ENCODE measurements around the gene ITGA4.

The ITGA4 gene

DNA sequence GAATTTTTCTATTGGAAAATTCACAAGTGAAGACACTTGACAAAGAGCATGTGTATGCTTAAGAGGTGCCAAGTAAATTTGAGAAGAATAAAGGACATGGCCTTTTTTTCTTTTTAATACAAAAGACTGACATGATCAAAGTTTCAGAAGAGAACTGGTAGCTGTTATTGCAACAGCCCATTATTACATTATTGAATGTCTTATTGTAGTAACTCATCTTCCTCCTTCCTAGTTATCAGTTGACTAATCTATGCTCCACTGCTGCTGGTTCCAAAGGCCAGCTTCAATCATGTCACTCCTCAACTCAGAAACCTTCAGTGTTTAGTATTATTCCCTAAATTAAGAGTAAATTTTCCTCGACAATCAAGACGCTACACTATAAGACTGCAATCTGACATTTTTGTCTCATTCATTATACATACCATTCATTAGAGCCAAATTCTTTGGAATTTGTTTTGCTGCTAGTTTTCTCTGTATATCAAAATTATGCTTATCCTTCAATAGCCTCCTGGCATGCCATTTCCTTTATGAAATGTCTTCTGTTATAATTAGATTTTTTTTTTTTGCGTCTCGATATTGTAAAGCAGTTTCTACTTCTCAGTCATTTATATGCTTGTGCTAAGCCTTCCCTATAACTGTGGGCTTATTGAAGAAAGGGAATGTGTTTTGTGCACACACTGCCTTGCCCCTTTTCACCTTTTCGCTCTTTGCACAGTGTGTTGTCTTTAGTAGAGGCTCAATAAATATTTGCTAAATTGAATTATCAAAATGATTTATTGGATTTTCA is 27.9 kb downstream of the ITGA4 start:
- Mint-ChIP-seq H3K27ac (ENCODE audit: low read depth) (peak overlapping the region; percentile 13), H3K9me3 (no peaks in the 10 kb centered on the region), H3K4me1 (peaks cover 41% of the 10 kb centered on the region), H3K27me3 (no peaks in the 10 kb centered on the region), H3K4me3 (no peak overlapping the region), H3K36me3 (ENCODE audit: insufficient read depth) (peaks cover 81% of the 10 kb centered on the region)
- no peak for DNase-seq (ENCODE audit: low spot score in 2 of 2)
- no peak for ATAC-seq (replicated peaks; ENCODE audit: extremely low read depth, poor library complexity, severe bottlenecking)

DNA sequence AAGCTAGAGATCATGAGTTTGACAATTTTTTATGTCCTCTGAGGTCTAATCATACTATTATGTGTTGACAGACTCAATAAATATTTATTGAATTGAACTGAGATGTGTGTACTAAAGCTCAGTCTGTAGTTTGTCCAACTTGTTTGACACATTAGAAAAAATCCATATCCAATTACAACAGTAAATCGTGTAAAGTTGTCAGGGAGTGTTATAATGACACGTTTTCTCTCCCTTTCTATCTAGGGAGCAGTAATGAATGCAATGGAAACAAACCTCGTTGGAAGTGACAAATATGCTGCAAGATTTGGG is 28.4 kb downstream of the ITGA4 start:
- DNase-seq (ENCODE audit: low spot score in 2 of 2) = no peak
- Mint-ChIP-seq H3K27me3 (no peaks in the 10 kb centered on the region), H3K4me1 (peaks cover 46% of the 10 kb centered on the region), H3K36me3 (ENCODE audit: insufficient read depth) (peaks cover 82% of the 10 kb centered on the region), H3K27ac (ENCODE audit: low read depth) (peak overlapping the region; percentile 13), H3K9me3 (no peaks in the 10 kb centered on the region), H3K4me3 (no peak overlapping the region)
- ATAC-seq (replicated peaks; ENCODE audit: extremely low read depth, poor library complexity, severe bottlenecking) = no peak

DNA sequence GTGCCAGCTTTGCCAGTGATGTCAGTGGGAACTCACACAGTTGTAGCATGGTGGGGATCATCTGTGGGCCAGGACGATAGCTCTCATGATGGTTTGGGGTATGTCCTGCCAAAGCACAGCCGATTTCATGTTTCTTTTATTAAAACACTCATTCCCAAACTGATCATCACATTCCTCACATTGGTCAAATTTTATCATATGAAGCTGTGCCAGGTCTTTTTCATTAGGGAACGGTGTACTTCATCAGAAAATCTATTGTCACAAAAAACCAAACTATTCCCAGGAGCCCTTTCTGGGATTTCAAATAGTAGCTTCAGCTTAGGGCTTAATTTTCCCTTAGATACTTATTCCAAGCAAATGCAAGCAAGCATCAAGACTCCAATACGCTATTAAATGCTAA is 42.0 kb downstream of the ITGA4 start:
- H3K4me3 Mint-ChIP-seq = no peak overlapping the region
- H3K4me1 Mint-ChIP-seq = no peaks in the 10 kb centered on the region
- no peak for DNase-seq (ENCODE audit: low spot score in 2 of 2)
- H3K9me3 Mint-ChIP-seq = no peaks in the 10 kb centered on the region
- no peak overlapping the region for H3K27ac Mint-ChIP-seq (ENCODE audit: low read depth)
- no peak for ATAC-seq (replicated peaks; ENCODE audit: extremely low read depth, poor library complexity, severe bottlenecking)
- no peaks in the 10 kb centered on the region for H3K27me3 Mint-ChIP-seq
- peaks cover 50% of the 10 kb centered on the region for H3K36me3 Mint-ChIP-seq (ENCODE audit: insufficient read depth)

DNA sequence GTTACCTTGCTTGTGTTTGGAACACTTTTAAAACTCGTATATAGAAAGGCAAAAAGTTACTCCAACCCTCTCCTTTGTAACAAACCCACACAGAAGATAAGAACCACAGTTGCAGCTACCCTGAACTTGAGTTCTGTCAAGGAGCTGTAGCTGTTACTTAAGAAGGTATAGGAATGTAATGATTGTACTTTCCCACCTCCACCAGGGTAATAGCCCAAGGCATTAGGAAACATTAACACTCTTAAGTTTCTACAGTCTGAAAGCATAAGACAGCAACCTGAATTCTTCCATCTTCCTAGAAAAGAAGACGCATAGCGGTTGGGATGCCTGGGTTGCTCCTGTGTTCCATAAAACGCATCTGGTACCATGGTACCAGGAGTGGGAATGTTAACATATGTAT is 43.0 kb downstream of the ITGA4 start:
- Mint-ChIP-seq H3K27me3 (no peaks in the 10 kb centered on the region), H3K4me3 (no peak overlapping the region), H3K36me3 (ENCODE audit: insufficient read depth) (peaks cover 43% of the 10 kb centered on the region)

DNA sequence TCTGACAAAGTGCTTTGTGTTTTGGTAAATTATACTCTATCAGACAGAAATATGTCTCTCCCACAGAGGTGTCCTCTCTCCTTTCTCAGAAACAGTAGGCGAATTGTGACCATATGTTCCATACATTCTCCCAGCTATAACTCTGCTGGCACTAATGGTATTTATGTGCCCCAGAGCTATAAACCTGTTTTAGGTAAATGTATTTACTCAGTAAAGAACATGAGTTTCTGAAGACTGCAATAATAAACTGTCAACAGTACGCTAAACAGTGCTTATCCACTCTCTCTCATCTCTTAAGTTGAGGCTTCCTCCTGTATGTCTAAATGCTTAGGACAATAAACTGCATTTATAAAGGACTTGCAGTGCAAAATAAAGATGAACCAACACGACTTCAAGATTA is 58.5 kb downstream of the ITGA4 start:
- H3K27ac Mint-ChIP-seq (ENCODE audit: low read depth) = no peak overlapping the region
- no peaks in the 10 kb centered on the region for H3K27me3 Mint-ChIP-seq
- H3K4me1 Mint-ChIP-seq = peaks cover 58% of the 10 kb centered on the region
- no peaks in the 10 kb centered on the region for H3K9me3 Mint-ChIP-seq
- peaks cover 62% of the 10 kb centered on the region for H3K36me3 Mint-ChIP-seq (ENCODE audit: insufficient read depth)
- DNase-seq (ENCODE audit: low spot score in 2 of 2) = no peak
- ATAC-seq (replicated peaks; ENCODE audit: extremely low read depth, poor library complexity, severe bottlenecking) = no peak
- no peak overlapping the region for H3K4me3 Mint-ChIP-seq

More for the DNA sequence above, 43.0 kb downstream of the ITGA4 start:
- Mint-ChIP-seq H3K9me3 (no peaks in the 10 kb centered on the region), H3K27ac (ENCODE audit: low read depth) (no peak overlapping the region), H3K4me1 (peaks cover 4% of the 10 kb centered on the region)
- DNase-seq (ENCODE audit: low spot score in 2 of 2) = no peak
- ATAC-seq (replicated peaks; ENCODE audit: extremely low read depth, poor library complexity, severe bottlenecking) = no peak

DNA sequence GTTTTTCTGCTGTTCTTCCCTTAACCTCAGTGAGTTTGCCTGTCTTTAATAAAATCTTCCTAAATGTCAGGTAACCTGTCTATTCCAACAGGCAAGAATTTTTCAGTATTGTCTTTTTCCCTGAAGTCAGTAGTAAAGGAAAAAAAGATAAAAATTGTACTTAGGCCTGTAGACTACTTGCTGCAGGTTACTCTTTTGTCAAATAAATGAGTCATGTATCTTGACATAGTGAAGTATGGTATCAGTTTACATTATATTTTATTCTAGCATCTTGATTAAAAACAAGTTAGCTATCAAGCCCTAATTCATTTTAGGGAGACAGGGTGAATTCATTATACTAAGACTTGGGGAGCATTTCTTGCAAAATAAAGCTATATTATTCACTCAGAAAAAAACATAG is 59.8 kb downstream of the ITGA4 start:
- peaks cover 55% of the 10 kb centered on the region for H3K4me1 Mint-ChIP-seq
- no peaks in the 10 kb centered on the region for H3K27me3 Mint-ChIP-seq
- ATAC-seq (replicated peaks; ENCODE audit: extremely low read depth, poor library complexity, severe bottlenecking) = no peak
- H3K9me3 Mint-ChIP-seq = no peaks in the 10 kb centered on the region
- no peak for DNase-seq (ENCODE audit: low spot score in 2 of 2)
- no peak overlapping the region for H3K4me3 Mint-ChIP-seq
- H3K27ac Mint-ChIP-seq (ENCODE audit: low read depth) = peak overlapping the region; percentile 29
- H3K36me3 Mint-ChIP-seq (ENCODE audit: insufficient read depth) = peaks cover 54% of the 10 kb centered on the region

DNA sequence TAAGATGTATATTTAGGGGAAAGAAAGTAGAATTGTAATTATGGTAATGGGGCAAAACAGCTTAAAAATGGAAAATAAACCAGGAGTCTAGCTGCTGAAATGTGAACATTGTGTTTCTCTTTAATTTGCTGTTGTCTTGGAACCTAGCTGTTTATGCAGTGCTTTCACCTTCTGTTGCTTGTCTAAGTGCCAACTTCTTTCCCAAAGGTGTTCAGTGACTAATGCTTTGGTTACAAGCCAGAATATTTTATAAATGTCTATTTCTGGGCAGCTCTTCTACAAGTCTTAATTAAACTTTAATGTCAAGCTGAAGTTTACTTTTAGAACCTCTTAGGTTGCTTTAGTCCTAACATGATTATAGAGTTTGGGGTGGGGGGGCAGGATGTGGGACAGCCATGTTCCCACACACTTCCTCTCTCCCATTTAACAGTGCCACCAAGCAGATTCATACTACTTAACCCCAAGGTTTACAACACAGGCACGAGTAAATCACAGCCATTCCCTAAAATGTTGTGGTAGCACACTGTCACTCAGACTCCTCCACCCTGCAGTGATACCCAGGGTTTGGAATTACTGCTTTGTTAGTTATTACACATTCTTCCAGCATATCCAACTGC is 60.6 kb downstream of the ITGA4 start:
- ATAC-seq (replicated peaks; ENCODE audit: extremely low read depth, poor library complexity, severe bottlenecking) = peak; percentile 54

DNA sequence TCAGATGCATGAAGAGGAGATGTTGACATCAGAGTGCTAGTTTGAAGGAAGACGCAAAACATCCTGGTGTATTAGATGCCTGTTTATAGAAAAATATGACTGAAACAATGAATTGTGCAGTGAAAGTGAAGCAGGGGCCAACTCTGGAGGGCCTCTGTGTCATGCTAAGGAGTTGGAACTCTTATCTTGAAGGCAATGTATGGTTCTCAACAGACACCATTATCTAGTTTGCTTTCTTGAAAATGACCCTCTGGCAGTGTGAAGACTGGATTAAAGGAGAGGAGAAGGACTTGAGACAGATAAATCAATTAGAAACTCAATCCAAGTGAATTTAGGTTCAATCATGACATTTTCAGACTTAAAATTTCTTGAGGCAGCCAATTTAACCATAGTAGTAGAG is 63.1 kb downstream of the ITGA4 start:
- Mint-ChIP-seq H3K27me3 (no peaks in the 10 kb centered on the region), H3K4me1 (peaks cover 29% of the 10 kb centered on the region), H3K4me3 (no peak overlapping the region), H3K27ac (ENCODE audit: low read depth) (peak overlapping the region; percentile 9), H3K9me3 (no peaks in the 10 kb centered on the region), H3K36me3 (ENCODE audit: insufficient read depth) (peaks cover 51% of the 10 kb centered on the region)
- ATAC-seq (replicated peaks; ENCODE audit: extremely low read depth, poor library complexity, severe bottlenecking) (no peak), DNase-seq (ENCODE audit: low spot score in 2 of 2) (no peak)

More for the DNA sequence above, 60.6 kb downstream of the ITGA4 start:
- H3K9me3 Mint-ChIP-seq = no peaks in the 10 kb centered on the region
- peak overlapping the region; percentile 29 for H3K27ac Mint-ChIP-seq (ENCODE audit: low read depth)
- no peaks in the 10 kb centered on the region for H3K27me3 Mint-ChIP-seq
- peaks cover 47% of the 10 kb centered on the region for H3K4me1 Mint-ChIP-seq
- no peak for DNase-seq (ENCODE audit: low spot score in 2 of 2)
- H3K4me3 Mint-ChIP-seq = no peak overlapping the region
- peaks cover 52% of the 10 kb centered on the region for H3K36me3 Mint-ChIP-seq (ENCODE audit: insufficient read depth)

DNA sequence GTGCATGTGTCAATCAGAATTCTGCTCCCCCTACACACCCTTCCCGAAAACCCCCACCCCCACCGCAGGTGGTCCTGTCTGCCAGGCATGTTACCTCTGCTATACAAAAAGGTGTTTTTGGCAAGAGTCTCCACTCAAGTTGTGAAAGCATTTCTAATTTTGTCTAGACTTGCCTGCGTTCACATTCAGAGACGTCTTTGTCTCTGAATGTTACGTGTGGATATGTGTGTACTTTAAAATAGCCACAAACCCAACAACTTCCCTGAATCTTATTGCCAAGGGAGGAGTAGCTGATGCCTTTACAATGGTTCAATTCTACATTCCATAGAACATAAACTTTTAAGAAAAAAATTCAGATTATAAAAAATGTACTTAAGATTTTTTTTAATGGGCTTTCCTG is 66.6 kb downstream of the ITGA4 start:
- DNase-seq (ENCODE audit: low spot score in 2 of 2) = no peak
- no peaks in the 10 kb centered on the region for H3K4me1 Mint-ChIP-seq
- H3K9me3 Mint-ChIP-seq = no peaks in the 10 kb centered on the region
- peaks cover 69% of the 10 kb centered on the region for H3K36me3 Mint-ChIP-seq (ENCODE audit: insufficient read depth)
- no peak overlapping the region for H3K4me3 Mint-ChIP-seq
- no peak overlapping the region for H3K27ac Mint-ChIP-seq (ENCODE audit: low read depth)
- H3K27me3 Mint-ChIP-seq = no peaks in the 10 kb centered on the region
- ATAC-seq (replicated peaks; ENCODE audit: extremely low read depth, poor library complexity, severe bottlenecking) = no peak

DNA sequence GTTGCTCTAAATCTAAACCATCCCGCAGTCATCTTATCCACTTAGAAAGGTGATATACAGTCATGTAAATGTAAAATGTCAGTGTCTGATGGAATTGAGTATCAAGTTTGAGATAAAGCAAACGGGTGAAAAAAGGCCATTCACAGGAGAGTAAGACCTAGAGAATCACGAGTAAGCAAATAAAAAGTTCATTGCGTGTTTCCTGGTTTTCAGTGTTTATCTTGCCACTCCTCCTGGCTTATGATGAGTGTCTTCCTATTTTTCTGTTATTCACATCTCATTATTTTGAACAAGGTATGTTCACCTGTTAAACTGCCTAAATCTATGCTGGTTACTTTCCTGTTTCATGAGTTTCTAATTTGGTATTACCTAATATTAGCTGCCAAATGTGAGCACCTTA is 68.8 kb downstream of the ITGA4 start:
- no peaks in the 10 kb centered on the region for H3K9me3 Mint-ChIP-seq
- peaks cover 76% of the 10 kb centered on the region for H3K36me3 Mint-ChIP-seq (ENCODE audit: insufficient read depth)
- no peak for ATAC-seq (replicated peaks; ENCODE audit: extremely low read depth, poor library complexity, severe bottlenecking)
- H3K4me1 Mint-ChIP-seq = no peaks in the 10 kb centered on the region
- H3K27ac Mint-ChIP-seq (ENCODE audit: low read depth) = peak overlapping the region; percentile 65
- H3K4me3 Mint-ChIP-seq = no peak overlapping the region
- no peak for DNase-seq (ENCODE audit: low spot score in 2 of 2)
- H3K27me3 Mint-ChIP-seq = no peaks in the 10 kb centered on the region

DNA sequence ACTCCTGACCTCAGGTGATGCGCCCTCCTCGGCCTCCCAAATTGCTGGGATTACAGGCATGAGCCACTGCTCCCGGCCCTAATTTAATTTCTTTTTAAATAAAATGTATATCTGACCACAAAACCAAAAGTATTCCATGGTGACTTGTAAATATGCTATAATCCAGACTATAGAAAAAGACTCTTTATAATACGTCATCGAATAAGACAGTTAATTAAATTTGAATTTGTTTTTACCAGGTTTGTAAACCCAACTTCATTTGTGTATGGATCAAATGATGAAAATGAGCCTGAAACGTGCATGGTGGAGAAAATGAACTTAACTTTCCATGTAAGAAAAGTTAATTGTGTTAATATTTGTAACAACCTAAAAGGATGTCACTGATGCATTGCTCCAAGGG is 69.9 kb downstream of the ITGA4 start:
- no peak for ATAC-seq (replicated peaks; ENCODE audit: extremely low read depth, poor library complexity, severe bottlenecking)
- Mint-ChIP-seq H3K27ac (ENCODE audit: low read depth) (peak overlapping the region; percentile 65), H3K9me3 (no peaks in the 10 kb centered on the region), H3K4me3 (no peak overlapping the region), H3K27me3 (no peaks in the 10 kb centered on the region), H3K36me3 (ENCODE audit: insufficient read depth) (peaks cover 81% of the 10 kb centered on the region), H3K4me1 (no peaks in the 10 kb centered on the region)
- no peak for DNase-seq (ENCODE audit: low spot score in 2 of 2)

DNA sequence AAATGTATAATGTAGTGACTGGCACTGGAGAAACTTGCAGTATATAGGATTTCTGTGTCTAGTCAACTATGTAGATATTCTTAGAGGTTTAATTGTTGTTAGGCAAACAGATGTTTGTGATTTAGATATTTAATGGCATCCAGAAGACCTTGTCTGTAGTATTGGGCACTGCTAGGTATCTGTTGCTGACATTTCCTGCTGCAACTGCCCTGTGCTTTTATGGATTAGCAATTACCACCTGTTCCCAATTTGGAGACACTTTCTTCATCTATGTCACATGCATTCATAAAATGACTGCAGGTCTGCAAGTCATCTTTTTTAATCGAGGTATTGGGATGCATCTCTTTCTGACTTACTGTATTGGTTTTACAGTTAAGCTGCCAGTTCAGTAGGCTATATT is 71.3 kb downstream of the ITGA4 start:
- no peak overlapping the region for H3K4me3 Mint-ChIP-seq
- ATAC-seq (replicated peaks; ENCODE audit: extremely low read depth, poor library complexity, severe bottlenecking) (no peak), DNase-seq (ENCODE audit: low spot score in 2 of 2) (no peak)
- H3K36me3 Mint-ChIP-seq (ENCODE audit: insufficient read depth) = peaks cover 79% of the 10 kb centered on the region
- no peak overlapping the region for H3K27ac Mint-ChIP-seq (ENCODE audit: low read depth)
- H3K4me1 Mint-ChIP-seq = no peaks in the 10 kb centered on the region
- no peaks in the 10 kb centered on the region for H3K27me3 Mint-ChIP-seq
- H3K9me3 Mint-ChIP-seq = no peaks in the 10 kb centered on the region

DNA sequence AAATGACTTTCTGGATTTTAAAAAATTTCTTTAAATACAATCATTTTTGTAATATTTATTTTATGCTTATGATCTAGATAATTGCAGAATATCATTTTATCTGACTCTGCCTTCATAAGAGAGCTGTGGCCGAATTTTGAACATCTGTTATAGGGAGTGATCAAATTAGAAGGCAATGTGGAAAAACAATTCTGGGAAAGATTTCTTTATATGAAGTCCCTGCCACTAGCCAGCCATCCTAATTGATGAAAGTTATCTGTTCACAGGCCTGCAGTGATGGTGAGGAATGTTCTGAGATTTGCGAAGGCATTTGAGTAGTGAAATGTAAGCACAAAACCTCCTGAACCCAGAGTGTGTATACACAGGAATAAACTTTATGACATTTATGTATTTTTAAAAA is 79.5 kb downstream of the ITGA4 start:
- Mint-ChIP-seq H3K27ac (ENCODE audit: low read depth) (no peak overlapping the region), H3K4me1 (peaks cover 12% of the 10 kb centered on the region), H3K27me3 (no peaks in the 10 kb centered on the region), H3K9me3 (no peaks in the 10 kb centered on the region), H3K36me3 (ENCODE audit: insufficient read depth) (peaks cover 64% of the 10 kb centered on the region), H3K4me3 (no peak overlapping the region)
- no peak for ATAC-seq (replicated peaks; ENCODE audit: extremely low read depth, poor library complexity, severe bottlenecking)
- DNase-seq (ENCODE audit: low spot score in 2 of 2) = no peak
